GM23338 (cell line): Measurements from ENCODE around the gene PCMT1. TPM values are rescaled to one million over a fixed set of nuclear protein-coding genes. Genes with fewer than 3 reads are reported as not detected.

Experiments
- ATAC-seq: fragments of 200-7000 bp; cut with Tn5 transposase; 3 replicates; pipeline ENCODE4 v1.9.1; 2020
- DNase-seq: peaks from one replicate; pipeline ENCODE4 v3.0.0-alpha.2; 2015; ENCODE audit warnings: low spot score
- H2AFZ ChIP-seq: fragments of 200-600 bp; sonication (generic); 2 replicates; pipeline ENCODE4 v1.8.0; 2016; ENCODE audit warnings: antibody characterized with exemption, mild to moderate bottlenecking, moderate library complexity
- H3F3A ChIP-seq: fragments of 200-600 bp; sonication (generic); replicated peaks from 2 replicates; pipeline ENCODE4 v1.8.0; 2017; ENCODE audit warnings: antibody characterized with exemption, mixed run types, low read depth
- H3K27ac ChIP-seq: fragments of 200-600 bp; sonication (generic); 2 replicates; pipeline ENCODE4 v1.6.1; 2016; ENCODE audit warnings: low read depth
- H3K27me3 ChIP-seq: fragments of 200-600 bp; sonication (generic); 2 replicates; pipeline ENCODE4 v1.8.0; 2016; ENCODE audit warnings: mild to moderate bottlenecking, mixed run types, moderate library complexity; ENCODE audit not compliant: insufficient read depth
- H3K36me3 ChIP-seq: fragments of 200-600 bp; sonication (generic); 2 replicates; pipeline ENCODE4 v1.8.0; 2016; ENCODE audit warnings: mild to moderate bottlenecking; ENCODE audit not compliant: insufficient read depth
- H3K4me1 ChIP-seq: fragments of 200-600 bp; sonication (generic); 2 replicates; pipeline ENCODE4 v1.8.0; 2016; ENCODE audit warnings: mild to moderate bottlenecking, moderate library complexity; ENCODE audit not compliant: insufficient read depth
- H3K4me2 ChIP-seq: fragments of 200-600 bp; sonication (generic); 2 replicates; pipeline ENCODE4 v1.7.1; 2017; ENCODE audit warnings: mixed run types
- H3K4me3 ChIP-seq: fragments of 200-600 bp; sonication (generic); 2 replicates; pipeline ENCODE4 v1.6.1; 2016; ENCODE audit warnings: mixed run types
- H3K79me2 ChIP-seq: fragments of 200-600 bp; sonication (generic); replicated peaks from 2 replicates; pipeline ENCODE4 v1.8.0; 2017; ENCODE audit warnings: mild to moderate bottlenecking; ENCODE audit not compliant: insufficient read depth
- H3K9me2 ChIP-seq: fragments of 200-600 bp; sonication (generic); 2 replicates; pipeline ENCODE4 v1.8.0; 2017; ENCODE audit not compliant: insufficient read depth
- H4K20me1 ChIP-seq: fragments of 200-600 bp; sonication (generic); replicated peaks from 2 replicates; pipeline ENCODE4 v1.8.0; 2017; ENCODE audit warnings: mild to moderate bottlenecking; ENCODE audit not compliant: insufficient read depth
- H3K27ac Mint-ChIP-seq: 2 replicates; pipeline ENCODE4 v1.8.0; 2020; ENCODE audit warnings: inconsistent platforms, mild to moderate bottlenecking, moderate library complexity, mixed read lengths
- H3K27me3 Mint-ChIP-seq: 3 replicates; pipeline ENCODE4 v1.8.0; 2022; ENCODE audit warnings: low read depth, mild to moderate bottlenecking, moderate library complexity, mixed read lengths, inconsistent platforms; ENCODE audit not compliant: insufficient read depth, poor library complexity
- H3K36me3 Mint-ChIP-seq: 3 replicates; pipeline ENCODE4 v1.8.0; 2021; ENCODE audit warnings: low read depth, mild to moderate bottlenecking, inconsistent platforms, moderate library complexity, mixed read lengths
- H3K4me1 Mint-ChIP-seq: 3 replicates; pipeline ENCODE4 v1.8.0; 2020; ENCODE audit warnings: mild to moderate bottlenecking, inconsistent platforms, mixed read lengths
- H3K4me3 Mint-ChIP-seq: 3 replicates; pipeline ENCODE4 v1.8.0; 2021; ENCODE audit warnings: moderate library complexity, mild to moderate bottlenecking, inconsistent platforms, mixed read lengths
- H3K9me3 Mint-ChIP-seq: 3 replicates; pipeline ENCODE4 v1.8.0; 2020; ENCODE audit warnings: moderate library complexity, mild to moderate bottlenecking, inconsistent platforms, mixed read lengths
- CREB1 ChIP-seq: fragments of 250-450 bp; sonication (Bioruptor Pico); IDR thresholded peaks from 2 replicates; pipeline ENCODE4 v1.5.0; 2020; ENCODE audit warnings: low read depth, mild to moderate bottlenecking, moderate library complexity
- CTCF ChIP-seq, 2 experiments: fragments of 200-600 bp in 1 of 2; sonication (generic) in 1 of 2; conservative IDR thresholded peaks; 2 replicates each; pipeline versions ENCODE4 v1.5.1 to v1.6.1; 2016 to 2017; ENCODE audit warnings: antibody characterized with exemption in 2 of 2, low read depth in 2 of 2, mild to moderate bottlenecking in 2 of 2, moderate library complexity in 1 of 2
- EZH2 ChIP-seq: fragments of 200-600 bp; sonication (generic); IDR thresholded peaks from one replicate; pipeline ENCODE4 v1.8.0; 2017; ENCODE audit warnings: antibody characterized with exemption, mild to moderate bottlenecking, low read depth; ENCODE audit not compliant: unreplicated experiment
- EZH2phosphoT487 ChIP-seq: fragments of 200-600 bp; sonication (generic); IDR thresholded peaks from one replicate; pipeline ENCODE4 v1.8.1; 2018; ENCODE audit warnings: antibody characterized with exemption; ENCODE audit not compliant: unreplicated experiment
- JUNB ChIP-seq: IDR thresholded peaks from one replicate; pipeline ENCODE4 v1.6.1; 2016; ENCODE audit warnings: antibody characterized with exemption; ENCODE audit not compliant: unreplicated experiment
- NANOG ChIP-seq: IDR thresholded peaks from 2 replicates; pipeline ENCODE4 v1.6.1; 2016; ENCODE audit warnings: antibody characterized with exemption, borderline replicate concordance
- ZNF331 ChIP-seq: fragments of 250-450 bp; sonication (Bioruptor Pico); IDR thresholded peaks from 2 replicates; pipeline ENCODE4 v1.5.0; 2020; ENCODE audit warnings: low read depth, mild to moderate bottlenecking, moderate library complexity
- ZNF462 ChIP-seq: fragments of 250-450 bp; sonication (Bioruptor Pico); IDR thresholded peaks from 2 replicates; pipeline ENCODE4 v1.5.0; 2020; ENCODE audit warnings: mild to moderate bottlenecking, moderate library complexity
- polyA plus RNA-seq: library from polyadenylated mRNA; unstranded; fragments of >200 nt; fragmentation: Nextera tagmentation; extraction: Ambion mirVana; gene quantifications from 2 replicates; pipeline ENCODE4 v1.2.1, GENCODE V29; 2016
- total RNA-seq: library from RNA; depleted of rRNA; stranded (reverse); fragments of >200 nt; shearing (Covaris generic); gene quantifications from 2 replicates; pipeline ENCODE4 v1.2.3, GENCODE V29; 2014

PCMT1 gene
- total and polyA plus RNA-seq, 2 experiments from 2014 or later: 87.6 to 168 TPM

GRCh38 chr6:149771925-149772324 lies 22.4 kb downstream of the PCMT1 start:
- peaks cover 39% of the 10 kb centered on the region for H3K79me2 ChIP-seq
- no peaks in the 10 kb centered on the region for H3K27me3 ChIP-seq
- Mint-ChIP-seq H3K27me3 (no peaks in the 10 kb centered on the region), H3K36me3 (peaks cover 58% of the 10 kb centered on the region), H3K4me3 (no peak overlapping the region), H3K4me1 (no peaks in the 10 kb centered on the region), H3K9me3 (no peaks in the 10 kb centered on the region), H3K27ac (no peak overlapping the region)
- H3K4me2 ChIP-seq: no peak overlapping the region
- no peaks in the 10 kb centered on the region for H3K4me1 ChIP-seq
- no peak for DNase-seq
- H3K36me3 ChIP-seq: peaks cover 25% of the 10 kb centered on the region
- no peaks in the 10 kb centered on the region; the same call in 1 of the 2 replicates for H4K20me1 ChIP-seq
- H2AFZ ChIP-seq: no peak overlapping the region
- no peak for TF ChIP-seq CREB1 (CRISPR knock-in tag)
- no peak for TF ChIP-seq EZH2phosphoT487
- no peak for TF ChIP-seq NANOG
- no peak for TF ChIP-seq JUNB
- no peak for TF ChIP-seq CTCF (conservative IDR thresholded peaks at IDR 0.05; ENCODE audit: low read depth in 2 of 2)
- TF ChIP-seq EZH2: no peak
- no peak for TF ChIP-seq ZNF462 (CRISPR knock-in tag)
- TF ChIP-seq ZNF331 (CRISPR knock-in tag): no peak
- H3K9me2 ChIP-seq: no peaks in the 10 kb centered on the region
- no peak for ATAC-seq
- H3K4me3 ChIP-seq: no peak overlapping the region
- H3F3A ChIP-seq: no peaks in the 10 kb centered on the region
- no peak overlapping the region for H3K27ac ChIP-seq
